ENCODE data around the gene NXPH4. TPM values are rescaled to one million over a fixed set of nuclear protein-coding genes. Genes with fewer than 3 reads are reported as not detected.

NXPH4 gene
- total RNA-seq, 4 donors from 2014 or later = 0.56 to 2.4 (median 1.4) TPM; not detected in 1

DNA sequence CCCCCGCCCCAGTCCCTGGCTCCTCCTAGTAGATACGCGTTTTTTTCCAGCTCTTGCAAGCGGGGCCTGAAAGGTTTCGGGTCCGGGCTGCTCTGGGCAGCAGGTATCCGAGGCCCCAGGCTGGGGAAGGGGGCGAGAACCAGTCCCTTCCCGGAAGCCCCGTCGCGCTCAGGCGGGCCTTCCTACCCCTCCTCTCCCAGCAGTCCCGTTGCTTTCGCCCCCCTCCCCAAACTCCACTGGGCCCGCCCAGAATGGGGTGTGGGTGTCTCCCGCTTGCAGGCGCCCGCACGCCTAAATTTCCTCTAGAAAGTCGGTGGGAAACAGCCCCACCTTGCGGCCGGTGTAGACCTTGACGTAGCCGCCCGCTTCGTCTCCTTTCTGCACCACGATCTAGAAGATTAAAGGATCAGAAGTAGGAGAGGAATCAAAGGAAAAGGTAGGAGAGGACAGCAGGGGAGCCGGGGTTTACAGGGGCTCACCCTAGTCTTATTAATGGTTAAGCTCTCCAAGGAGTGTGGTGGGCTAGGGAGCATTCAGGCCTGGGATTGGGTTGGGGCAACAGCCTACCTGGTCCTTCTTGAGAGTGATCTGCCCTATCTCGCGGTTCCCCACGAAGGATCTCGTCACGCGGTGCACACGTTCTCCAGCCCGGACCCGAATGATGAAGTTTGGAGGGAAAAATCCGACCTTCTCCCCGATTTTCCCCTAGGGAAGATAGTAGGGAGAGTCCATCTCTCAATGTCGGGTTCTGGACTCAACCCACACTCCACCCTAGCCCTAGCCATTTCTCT, 27.1 kb downstream of the NXPH4 start:
- TF ChIP-seq CTCF (IDR thresholded peaks at IDR 0.05) = peak in 2 of 3 donors; percentile 12 to 56
- peak; percentile 71 for DNase-seq (ENCODE audit: low spot score)
- ATAC-seq (ENCODE audit: low FRiP score) = no peak

DNA sequence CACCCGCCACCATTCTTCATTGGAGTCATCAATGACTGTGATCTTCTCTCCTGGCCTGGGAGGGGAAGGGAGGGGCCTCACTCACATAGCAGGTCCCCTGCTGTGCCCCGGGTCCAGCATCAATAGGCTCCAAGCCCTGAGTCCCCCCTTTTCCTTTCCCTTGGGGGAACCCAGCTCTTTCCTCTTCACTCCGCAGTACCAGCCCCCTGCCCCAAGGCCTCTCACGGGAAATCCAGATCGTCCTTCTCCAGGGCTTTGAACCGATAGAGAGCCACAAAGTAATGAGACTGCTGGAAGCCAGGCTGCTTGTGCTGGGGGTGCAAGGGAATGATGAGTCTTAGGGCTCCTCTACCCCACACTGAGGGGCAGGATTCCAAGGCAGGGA, 27.7 kb downstream of the NXPH4 start:
- no peak for TF ChIP-seq CTCF (IDR thresholded peaks at IDR 0.05)
- no peak for DNase-seq (ENCODE audit: low spot score)
- no peak for ATAC-seq (ENCODE audit: low FRiP score)

- no peak for TF ChIP-seq CTCF (IDR thresholded peaks at IDR 0.05)
- DNase-seq (ENCODE audit: low spot score) = no peak
- ATAC-seq (ENCODE audit: low FRiP score) = no peak
Measured at GRCh38 chr12:57247041-57247440, 30.4 kb downstream of the NXPH4 start.

DNA sequence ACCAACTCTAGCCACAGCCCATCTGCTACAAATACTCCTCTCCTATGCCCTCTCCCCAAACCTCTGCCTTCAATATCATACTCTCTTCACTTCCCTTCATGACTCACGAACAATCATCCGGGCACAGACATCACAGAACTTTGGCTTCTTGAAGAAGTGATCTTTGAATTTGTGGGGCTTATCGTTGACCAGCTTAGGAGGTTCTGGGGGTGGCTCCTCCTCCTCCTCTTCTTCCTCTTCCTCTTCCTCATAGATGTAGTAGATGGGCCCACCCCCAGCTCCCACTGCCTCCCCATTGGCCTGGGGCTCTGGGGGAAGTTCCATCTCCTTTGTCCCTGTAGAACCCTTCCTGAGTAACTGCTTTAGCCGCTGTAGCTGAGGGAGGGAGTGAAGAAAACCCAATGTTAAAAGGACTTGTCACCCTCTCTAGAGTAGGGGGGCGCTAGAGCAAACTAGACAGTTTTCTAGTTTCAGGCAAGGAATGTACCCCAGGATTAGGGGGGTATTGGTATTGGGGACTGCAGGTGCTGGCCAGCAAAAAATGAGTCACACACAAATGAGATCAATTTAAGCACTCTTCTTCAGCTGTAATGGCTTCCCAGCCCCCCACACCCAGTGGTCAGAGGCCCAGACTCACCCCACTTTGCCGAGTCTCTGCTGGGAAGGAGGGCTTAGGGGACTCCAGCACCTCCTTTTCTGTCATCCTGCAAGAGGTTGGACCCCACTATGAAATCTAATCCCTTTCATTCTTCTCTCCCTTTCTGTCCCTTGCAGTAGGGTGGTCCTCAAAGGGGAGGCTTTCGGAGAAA, 32.5 kb downstream of the NXPH4 start:
- no peak for TF ChIP-seq CTCF (IDR thresholded peaks at IDR 0.05)
- DNase-seq (ENCODE audit: low spot score) (no peak), ATAC-seq (ENCODE audit: low FRiP score) (no peak)

DNA sequence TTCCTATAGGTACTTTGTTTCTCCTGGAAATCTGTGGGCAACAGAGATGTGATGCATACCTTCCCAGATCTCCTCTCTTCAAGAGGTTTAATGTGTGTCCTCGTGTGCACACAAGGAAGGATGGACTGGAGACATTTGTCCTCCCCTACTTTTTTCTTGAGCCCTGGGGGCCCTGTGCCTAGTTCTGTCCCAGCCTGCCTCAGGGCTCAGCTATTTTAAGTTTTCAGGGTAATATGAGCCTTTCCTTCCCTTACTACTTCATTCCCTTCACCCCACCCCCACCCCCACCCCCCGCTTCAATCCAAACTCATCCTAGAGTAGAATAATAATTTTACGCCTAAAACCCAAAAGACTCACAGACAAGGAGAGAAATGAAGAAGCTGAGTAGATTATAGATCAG, 33.9 kb downstream of the NXPH4 start:
- DNase-seq (ENCODE audit: low spot score) = no peak
- no peak for TF ChIP-seq CTCF (IDR thresholded peaks at IDR 0.05)
- no peak for ATAC-seq (ENCODE audit: low FRiP score)

DNA sequence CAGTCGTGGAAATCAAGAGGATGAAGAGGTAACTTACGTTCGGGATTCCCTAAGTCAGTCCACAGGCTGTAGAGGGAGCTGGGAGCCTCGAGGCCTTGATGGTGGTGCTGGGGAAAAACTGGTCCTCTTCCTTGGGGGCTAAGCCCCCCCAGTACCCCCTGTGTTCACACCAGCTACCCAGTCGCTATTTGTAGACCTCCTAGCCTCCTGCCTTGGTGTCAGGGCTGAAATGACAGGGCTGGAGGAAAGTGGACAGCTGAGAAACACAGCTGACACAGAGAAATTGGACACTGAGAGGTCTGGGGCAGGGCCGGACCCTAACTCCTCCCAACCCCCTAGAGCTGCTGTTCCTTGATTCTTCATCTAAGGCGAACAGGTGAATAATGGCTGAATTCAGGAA, 34.4 kb downstream of the NXPH4 start, which contains the start of gene STAC3:
TSS of gene STAC3 (minus strand) at position 232 of the 400 bp plus-strand sequence. CDS start 1,551 bp downstream, outside the sequence.
- TF ChIP-seq CTCF (IDR thresholded peaks at IDR 0.05) = no peak
- ATAC-seq (ENCODE audit: low FRiP score) (no peak), DNase-seq (ENCODE audit: low spot score) (no peak)

Data from omental fat pad (tissue), 4 donors.